H1 (cell line): Measurements from ENCODE around the gene ATOH7. TPM values are rescaled to one million over a fixed set of nuclear protein-coding genes. Genes with fewer than 3 reads are reported as not detected.

Experiments
- CTCF ChIA-PET: fragments of 300-600 bp; sonication (Branson Sonifier 250); formaldehyde crosslinking; loops from one replicate; lab custom pipeline; 2021; ENCODE audit not compliant: partially characterized antibody; lab: Charles Lee
- POLR2A ChIA-PET: fragments of 300-600 bp; sonication (Branson Sonifier 250); formaldehyde crosslinking; loops from one replicate; lab custom pipeline; 2021; ENCODE audit warnings: inconsistent platforms; ENCODE audit not compliant: partially characterized antibody; lab: Charles Lee
- DNase-seq, 2 experiments: peaks; one replicate each; pipeline versions ENCODE4 v3.0.0 to v3.0.0-alpha.2; 2010 to 2022; ENCODE audit warnings: low spot score in 2 of 2, low read depth in 1 of 2, mixed read lengths in 1 of 2
- FAIRE-seq: peaks from 2 replicates; lab custom pipeline; 2011; peaks lifted over from hg19 to GRCh38; lab: Jason Lieb, UNC
- H2AFZ ChIP-seq: 2 replicates; pipeline ENCODE4 v1.8.1; 2012; ENCODE audit warnings: low read length, inconsistent platforms
- H2AK5ac ChIP-seq: 2 replicates; pipeline ENCODE4 v1.6.1; 2013; ENCODE audit warnings: low read depth, low read length
- H2BK120ac ChIP-seq: replicated peaks from 2 replicates; pipeline ENCODE3; 2013; ENCODE audit warnings: low read depth, low read length, inconsistent platforms
- H2BK12ac ChIP-seq: 2 replicates; pipeline ENCODE4 v1.6.1; 2013; ENCODE audit warnings: low read depth, low read length
- H2BK15ac ChIP-seq: 2 replicates; pipeline ENCODE4 v1.6.1; 2013; ENCODE audit warnings: low read length
- H2BK20ac ChIP-seq: 2 replicates; pipeline ENCODE4 v1.6.1; 2013; ENCODE audit warnings: low read length
- H2BK5ac ChIP-seq: 2 replicates; pipeline ENCODE4 v1.6.1; 2013; ENCODE audit warnings: low read depth, low read length
- H3K14ac ChIP-seq: 2 replicates; pipeline ENCODE4 v1.6.1; 2013; ENCODE audit warnings: inconsistent platforms; ENCODE audit not compliant: insufficient read length
- H3K18ac ChIP-seq: 2 replicates; pipeline ENCODE4 v1.6.1; 2013; ENCODE audit warnings: low read length; ENCODE audit errors: extremely low read depth
- H3K23ac ChIP-seq: 2 replicates; pipeline ENCODE4 v1.6.1; 2013; ENCODE audit warnings: inconsistent platforms; ENCODE audit not compliant: insufficient read length
- H3K23me2 ChIP-seq: 2 replicates; pipeline ENCODE4 v1.6.1; 2013; ENCODE audit warnings: low read depth, low read length
- H3K27ac ChIP-seq: 2 replicates; pipeline ENCODE4 v1.6.1; 2011; ENCODE audit warnings: low read depth, low read length, inconsistent platforms
- H3K27me3 ChIP-seq, 4 experiments: replicated peaks in 1 of 4; 1 replicate in 1 of 4; 2 replicates in 3 of 4; pipeline versions ENCODE4 v1.6.1 to v1.8.1; 2011 to 2013; ENCODE audit warnings: low read length in 3 of 4, mild to moderate bottlenecking in 3 of 4, inconsistent platforms in 2 of 4, mixed read lengths in 2 of 4, moderate library complexity in 1 of 4; ENCODE audit not compliant: control insufficient read depth in 3 of 4, insufficient read depth in 3 of 4; ENCODE audit errors: extremely low read depth in 1 of 4
- H3K36me3 ChIP-seq, 4 experiments: 2 replicates each; pipeline versions ENCODE4 v1.6.1 to v1.8.1; 2011 to 2013; ENCODE audit warnings: mild to moderate bottlenecking in 4 of 4, low read length in 3 of 4, moderate library complexity in 2 of 4, control low read depth in 1 of 4, inconsistent platforms in 1 of 4; ENCODE audit not compliant: insufficient read depth in 4 of 4, control insufficient read depth in 2 of 4
- H3K4ac ChIP-seq: replicated peaks from 2 replicates; pipeline ENCODE3; 2013; ENCODE audit warnings: low read length, low read depth, mixed read lengths, inconsistent platforms; ENCODE audit not compliant: insufficient read length
- H3K4me1 ChIP-seq, 4 experiments: replicated peaks in 1 of 4; 1 replicate in 1 of 4; 2 replicates in 3 of 4; pipeline versions ENCODE4 v1.6.1 to v1.8.1; 2011 to 2013; ENCODE audit warnings: low read length in 3 of 4, inconsistent platforms in 2 of 4, mixed read lengths in 1 of 4; ENCODE audit not compliant: insufficient read depth in 4 of 4, control insufficient read depth in 3 of 4
- H3K4me2 ChIP-seq, 2 experiments: 2 replicates each; pipeline versions ENCODE4 v1.6.1 to v1.8.1; 2011 to 2013; ENCODE audit warnings: low read depth in 2 of 2, low read length in 2 of 2, control low read depth in 1 of 2, inconsistent platforms in 1 of 2, mild to moderate bottlenecking in 1 of 2; ENCODE audit not compliant: insufficient read depth in 1 of 2
- H3K4me3 ChIP-seq, 4 experiments: fragments of 200-600, 300-600 bp in 1 of 4; sonication (generic), shearing (Covaris generic), sonication (Bioruptor Twin) in 1 of 4; 2 replicates each; pipeline versions ENCODE4 v1.5.1 to v1.8.1; 2011 to 2016; ENCODE audit warnings: low read length in 4 of 4, low read depth in 3 of 4, control low read depth in 2 of 4, inconsistent platforms in 2 of 4, mild to moderate bottlenecking in 2 of 4, mixed read lengths in 1 of 4, moderate library complexity in 1 of 4; ENCODE audit not compliant: insufficient read depth in 2 of 4; ENCODE audit errors: extremely low read depth in 1 of 4
- H3K56ac ChIP-seq: replicated peaks from 2 replicates; pipeline ENCODE3; 2013; ENCODE audit warnings: low read depth, mild to moderate bottlenecking, mixed read lengths, low read length, inconsistent platforms; ENCODE audit not compliant: insufficient read length
- H3K79me1 ChIP-seq: 2 replicates; pipeline ENCODE4 v1.6.1; 2013; ENCODE audit warnings: low read depth, low read length, control low read depth
- H3K79me2 ChIP-seq, 2 experiments: 2 replicates each; pipeline versions ENCODE4 v1.6.1 to v1.8.1; 2012 to 2013; ENCODE audit warnings: low read length in 2 of 2, mild to moderate bottlenecking in 2 of 2, inconsistent platforms in 1 of 2; ENCODE audit not compliant: insufficient read depth in 2 of 2, control insufficient read depth in 1 of 2
- H3K9ac ChIP-seq, 4 experiments: replicated peaks in 1 of 4; 1 replicate in 1 of 4; 2 replicates in 3 of 4; pipeline versions ENCODE4 v1.6.1 to v1.8.1; 2011 to 2013; ENCODE audit warnings: low read depth in 3 of 4, low read length in 3 of 4, control low read depth in 2 of 4, mild to moderate bottlenecking in 2 of 4, moderate library complexity in 2 of 4, inconsistent platforms in 1 of 4; ENCODE audit errors: extremely low read depth in 1 of 4
- H3K9me3 ChIP-seq, 2 experiments: 2 replicates each; pipeline versions ENCODE4 v1.6.1 to v1.8.1; 2012 to 2013; ENCODE audit warnings: mild to moderate bottlenecking in 2 of 2, moderate library complexity in 2 of 2, control low read depth in 1 of 2, inconsistent platforms in 1 of 2, low read depth in 1 of 2, low read length in 1 of 2, mixed read lengths in 1 of 2; ENCODE audit not compliant: insufficient read depth in 2 of 2
- H4K20me1 ChIP-seq, 2 experiments: replicated peaks in 1 of 2; 2 replicates each; pipeline versions ENCODE3 to v1.8.1; 2011 to 2013; ENCODE audit warnings: inconsistent platforms in 2 of 2, low read length in 2 of 2, mild to moderate bottlenecking in 1 of 2; ENCODE audit not compliant: insufficient read depth in 2 of 2, control insufficient read depth in 1 of 2
- H4K5ac ChIP-seq: 2 replicates; pipeline ENCODE4 v1.6.1; 2013; ENCODE audit warnings: low read length, low read depth, mixed read lengths, inconsistent platforms; ENCODE audit not compliant: insufficient read length
- H4K8ac ChIP-seq: 2 replicates; pipeline ENCODE4 v1.8.0; 2013; ENCODE audit warnings: mild to moderate bottlenecking, moderate library complexity, low read length, inconsistent platforms; ENCODE audit not compliant: insufficient read depth; ENCODE audit errors: extremely low read depth
- H4K91ac ChIP-seq: replicated peaks from 2 replicates; pipeline ENCODE3; 2013; ENCODE audit warnings: low read length, mixed read lengths, inconsistent platforms; ENCODE audit not compliant: insufficient read length
- RAD21 ChIP-seq, 2 experiments: IDR thresholded peaks in 1 of 2; conservative IDR thresholded peaks in 1 of 2; 2 replicates each; pipeline ENCODE4 v1.6.1; 2011; ENCODE audit warnings: low read depth in 2 of 2, low read length in 2 of 2, improper control_type of control experiment in 1 of 2, inconsistent platforms in 1 of 2, mild to moderate bottlenecking in 1 of 2, moderate library complexity in 1 of 2
- YY1 ChIP-seq: IDR thresholded peaks from 2 replicates; pipeline ENCODE4 v1.6.1; 2011; ENCODE audit warnings: low read depth, mild to moderate bottlenecking, low read length
- WGBS, 2 experiments: shearing (Covaris generic) in 1 of 2; methylation state at CpG; one replicate each; pipeline versions ENCODE4 v1.1.6 to v1.1.7; 2013 to 2015; ENCODE audit warnings: low lambda C conversion rate in 2 of 2, mixed read lengths in 2 of 2, inconsistent platforms in 1 of 2, low coverage in 1 of 2, missing lambda C conversion rate in 1 of 2; ENCODE audit not compliant: insufficient replicate concordance in 2 of 2, insufficient coverage in 1 of 2, insufficient read length in 1 of 2; ENCODE audit errors: extremely low coverage in 1 of 2, missing lambda C conversion rate in 1 of 2; 5-methylcytosine and 5-hydroxymethylcytosine counted together
- polyA plus RNA-seq, 7 experiments: library from polyadenylated mRNA; depleted of rRNA in 3 of 7; stranded (reverse) in 5 of 7; unstranded in 2 of 7; fragments of >200 nt in 5 of 7; fragments of 200-250 nt in 2 of 7; gene quantifications; 1 replicate in 5 of 7; 2 replicates in 1 of 7; 4 replicates in 1 of 7; pipeline versions ENCODE4 v1.2.1 to v1.2.3, GENCODE V29; 2011 to 2013; ENCODE audit warnings: missing spikeins in 2 of 7, mixed read lengths in 2 of 7
- total RNA-seq: library from RNA; stranded (reverse); fragmentation: NEBNext Ultra II Directional; extraction: Animal tissue kit (Norgen Biotek cat#: 25700); gene quantifications from 2 replicates; pipeline ENCODE4 v1.2.1, GENCODE V29; 2021
- TF ChIP-seq, protein P1 (sequence below), 3 experiments: IDR thresholded peaks; 1 replicate in 2 of 3; 2 replicates in 1 of 3; pipeline versions ENCODE4 v1.5.1 to v1.6.1; 2011; ENCODE audit warnings: low read length in 3 of 3, mild to moderate bottlenecking in 3 of 3, inconsistent platforms in 2 of 3, low read depth in 1 of 3, moderate library complexity in 1 of 3; ENCODE audit not compliant: insufficient read depth in 1 of 3; ENCODE audit errors: control extremely low read depth in 1 of 3
- TF ChIP-seq, protein P2 (sequence below): IDR thresholded peaks from 2 replicates; pipeline ENCODE4 v1.6.1; 2011; ENCODE audit warnings: low read depth, mild to moderate bottlenecking, low read length; ENCODE audit not compliant: insufficient read depth

The ATOH7 gene
- total and polyA plus RNA-seq, 2 of the 8 experiments (the other 6 are each of a cell fraction or from before 2014, with no cell fraction given) = 0.39 to 1.0 TPM

DNA sequence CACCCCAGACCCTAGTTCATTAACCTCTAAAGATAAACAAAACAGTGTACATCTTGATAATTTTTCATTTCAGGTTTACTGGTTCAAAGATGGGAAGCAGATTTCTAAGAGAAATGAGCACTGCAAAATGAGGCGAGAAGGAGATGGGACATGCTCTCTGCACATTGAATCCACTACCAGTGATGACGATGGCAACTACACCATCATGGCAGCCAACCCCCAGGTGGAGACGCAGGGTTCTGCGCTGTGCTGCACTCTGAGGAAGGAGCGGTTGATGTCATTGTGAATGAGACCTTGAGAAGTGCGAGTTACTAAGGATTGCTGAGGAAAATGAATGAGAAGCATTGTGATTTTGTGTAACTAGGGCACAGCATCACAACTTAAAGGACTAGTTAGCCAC is 37.6 kb downstream of the ATOH7 start:
- Histone ChIP-seq H3K23ac (no peak overlapping the region), H3K4me2 (no peak overlapping the region), H3K23me2 (no peaks in the 10 kb centered on the region), H2BK15ac (no peak overlapping the region), H3K14ac (no peak overlapping the region), H2AFZ (peak overlapping the region; percentile 58; the same call in 1 of the 2 replicates), H3K9me3 (no peaks in the 10 kb centered on the region), H2BK5ac (no peak overlapping the region), H3K36me3 (no peaks in the 10 kb centered on the region), H3K27ac (no peak overlapping the region), H3K27me3 (no peaks in the 10 kb centered on the region), H3K9ac (no peak overlapping the region), H4K8ac (no peak overlapping the region), H2BK12ac (no peak overlapping the region), H2BK20ac (no peak overlapping the region)
- CTCF ChIA-PET = interaction anchor here (1.0 to 1.5 kb wide), 2 partner anchors 16 to 19 kb away, joined by 3 read pairs; no protein-coding TSS in a partner anchor
- POLR2A ChIA-PET = no interaction called here
- DNase-seq (no peak), FAIRE-seq (no peak)
- TF ChIP-seq, protein P1, sequence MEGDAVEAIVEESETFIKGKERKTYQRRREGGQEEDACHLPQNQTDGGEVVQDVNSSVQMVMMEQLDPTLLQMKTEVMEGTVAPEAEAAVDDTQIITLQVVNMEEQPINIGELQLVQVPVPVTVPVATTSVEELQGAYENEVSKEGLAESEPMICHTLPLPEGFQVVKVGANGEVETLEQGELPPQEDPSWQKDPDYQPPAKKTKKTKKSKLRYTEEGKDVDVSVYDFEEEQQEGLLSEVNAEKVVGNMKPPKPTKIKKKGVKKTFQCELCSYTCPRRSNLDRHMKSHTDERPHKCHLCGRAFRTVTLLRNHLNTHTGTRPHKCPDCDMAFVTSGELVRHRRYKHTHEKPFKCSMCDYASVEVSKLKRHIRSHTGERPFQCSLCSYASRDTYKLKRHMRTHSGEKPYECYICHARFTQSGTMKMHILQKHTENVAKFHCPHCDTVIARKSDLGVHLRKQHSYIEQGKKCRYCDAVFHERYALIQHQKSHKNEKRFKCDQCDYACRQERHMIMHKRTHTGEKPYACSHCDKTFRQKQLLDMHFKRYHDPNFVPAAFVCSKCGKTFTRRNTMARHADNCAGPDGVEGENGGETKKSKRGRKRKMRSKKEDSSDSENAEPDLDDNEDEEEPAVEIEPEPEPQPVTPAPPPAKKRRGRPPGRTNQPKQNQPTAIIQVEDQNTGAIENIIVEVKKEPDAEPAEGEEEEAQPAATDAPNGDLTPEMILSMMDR (IDR thresholded peaks at IDR 0.05; ENCODE audit: control extremely low read depth in 1 of 3, insufficient read depth in 1 of 3, low read depth in 1 of 3, low read length in 3 of 3) = peak in 2 of 3 experiments; percentile 24 to 25; a peak in 2 of 4 replicates
- peak; percentile 64; the same call in 1 of the 2 replicates for TF ChIP-seq YY1
- TF ChIP-seq RAD21 (IDR thresholded peaks at IDR 0.05 in 1 of 2, conservative IDR thresholded peaks at IDR 0.05 in 1 of 2; ENCODE audit: low read depth in 2 of 2, low read length in 2 of 2) = peak in 1 of 2 experiments; percentile 25; a peak in 1 of 4 replicates
- TF ChIP-seq, protein P2, sequence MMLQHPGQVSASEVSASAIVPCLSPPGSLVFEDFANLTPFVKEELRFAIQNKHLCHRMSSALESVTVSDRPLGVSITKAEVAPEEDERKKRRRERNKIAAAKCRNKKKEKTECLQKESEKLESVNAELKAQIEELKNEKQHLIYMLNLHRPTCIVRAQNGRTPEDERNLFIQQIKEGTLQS = no peak
- TF ChIP-seq, all 59 proteins: peak for 3
- Histone ChIP-seq H3K18ac (no peak overlapping the region), H3K79me2 (no peaks in the 10 kb centered on the region), H3K4me1 (no peaks in the 10 kb centered on the region), H3K56ac (no peak overlapping the region), H2BK120ac (no peak overlapping the region), H3K79me1 (no peaks in the 10 kb centered on the region), H4K5ac (no peak overlapping the region), H3K4ac (no peak overlapping the region), H3K4me3 (no peak overlapping the region), H4K20me1 (no peaks in the 10 kb centered on the region), H4K91ac (no peak overlapping the region), H2AK5ac (no peak overlapping the region)
- 78% methylated on average over 6 of the region's 6 CpGs; no CpG with 5 or more reads in 1 of the 2 experiments for WGBS, 2 experiments
